HG03159 (cell line): ENCODE data around the gene NOP56.
"Not testable (repeated sequence)": the region's sequence is repeated elsewhere in the genome, so short reads cannot be mapped to it uniquely, and the experiment has no call there.

Experiments used
- ATAC-seq: cut with Tn5 transposase; IDR thresholded peaks from one replicate; pipeline ENCODE4 v1.9.1; 2021; ENCODE audit warnings: mild to moderate bottlenecking, moderate library complexity; ENCODE audit not compliant: unreplicated experiment

Gene NOP56

GRCh38 chr20:2680046-2680445 lies 27.6 kb downstream of the NOP56 start:
- ATAC-seq, result no peak

GRCh38 chr20:2682040-2682439 lies 29.6 kb downstream of the NOP56 start:
- ATAC-seq, result not testable (repeated sequence)

- ATAC-seq, result not testable (repeated sequence)
These were observed 32.4 kb downstream of the NOP56 start for GRCh38 chr20:2684817-2685216.

- ATAC-seq, result no peak
These were observed 35.1 kb downstream of the NOP56 start for GRCh38 chr20:2687514-2687913.

GRCh38 chr20:2688041-2688591 lies 35.7 kb downstream of the NOP56 start:
- no peak for ATAC-seq

- ATAC-seq, result no peak
These were observed 37.8 kb downstream of the NOP56 start for GRCh38 chr20:2690213-2690612.

GRCh38 chr20:2690718-2691117 lies 38.3 kb downstream of the NOP56 start:
- no peak for ATAC-seq

- ATAC-seq, result no peak
These were observed 38.7 kb downstream of the NOP56 start for GRCh38 chr20:2691127-2691526.

- no peak for ATAC-seq
These were observed 39.2 kb downstream of the NOP56 start for GRCh38 chr20:2691663-2692035.

GRCh38 chr20:2692036-2692885 lies 39.8 kb downstream of the NOP56 start, which contains the start of gene EBF4:
TSS of gene EBF4 (plus strand) at chr20:2692780. CDS start at chr20:2693646, 866 bp downstream.
- no peak for ATAC-seq

- ATAC-seq, result no peak
These were observed 40.5 kb downstream of the NOP56 start for GRCh38 chr20:2692886-2693285.

- no peak for ATAC-seq
These were observed 41.0 kb downstream of the NOP56 start for GRCh38 chr20:2693286-2694007.

- ATAC-seq, result no peak
These were observed 41.6 kb downstream of the NOP56 start for GRCh38 chr20:2694008-2694471.

GRCh38 chr20:2694519-2694918 lies 42.1 kb downstream of the NOP56 start:
- ATAC-seq, result no peak

GRCh38 chr20:2695206-2695983 lies 43.0 kb downstream of the NOP56 start:
- no peak for ATAC-seq

- not testable (repeated sequence) for ATAC-seq
These were observed 43.6 kb downstream of the NOP56 start for GRCh38 chr20:2695984-2696525.

GRCh38 chr20:2696646-2697045 lies 44.2 kb downstream of the NOP56 start:
- no peak for ATAC-seq

GRCh38 chr20:2697768-2698167 lies 45.3 kb downstream of the NOP56 start:
- no peak for ATAC-seq

GRCh38 chr20:2698186-2698817 lies 45.9 kb downstream of the NOP56 start:
- no peak for ATAC-seq

GRCh38 chr20:2698912-2699311 lies 46.5 kb downstream of the NOP56 start:
- ATAC-seq, result no peak
